ENCODE results near the gene IFIT2.
"Not testable (repeated sequence)": the region's sequence is repeated elsewhere in the genome, so short reads cannot be mapped to it uniquely, and the experiment has no call there.

Gene IFIT2

GRCh38 chr10:89280508-89280907 lies 21.3 kb upstream of the IFIT2 start:
- DNase-seq, result no peak

GRCh38 chr10:89281606-89282395 lies 20.0 kb upstream of the IFIT2 start:
- DNase-seq, result no peak

- DNase-seq, result no peak
These were observed 18.6 kb upstream of the IFIT2 start for GRCh38 chr10:89283025-89283935.

DNA sequence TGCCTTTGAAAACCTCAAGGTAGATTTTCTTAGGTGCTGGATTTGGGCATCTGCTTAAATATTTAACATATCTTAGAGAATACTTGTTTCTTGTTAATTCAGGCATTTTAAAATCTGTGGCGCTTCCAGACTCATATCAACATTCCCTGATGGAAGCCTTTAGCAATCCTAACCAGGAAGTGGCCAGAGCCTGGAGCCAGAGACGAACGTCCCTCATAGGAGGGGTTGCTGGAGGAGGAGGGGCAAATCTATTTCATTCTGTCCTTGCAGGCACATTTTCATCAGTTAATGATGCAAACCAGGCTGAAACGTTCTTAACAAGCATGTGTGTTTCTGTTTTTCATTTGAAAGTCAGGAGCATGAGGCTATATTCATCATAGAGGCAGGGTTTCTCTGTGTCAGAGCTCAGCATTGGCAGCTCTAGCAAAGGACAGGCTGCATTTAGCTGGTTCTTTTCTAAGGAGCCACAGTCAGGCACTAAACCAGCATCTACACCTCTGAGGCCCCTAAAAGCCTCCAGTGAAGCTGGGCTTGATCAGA lies 17.8 kb upstream of the IFIT2 start:
- no peak for DNase-seq

DNA sequence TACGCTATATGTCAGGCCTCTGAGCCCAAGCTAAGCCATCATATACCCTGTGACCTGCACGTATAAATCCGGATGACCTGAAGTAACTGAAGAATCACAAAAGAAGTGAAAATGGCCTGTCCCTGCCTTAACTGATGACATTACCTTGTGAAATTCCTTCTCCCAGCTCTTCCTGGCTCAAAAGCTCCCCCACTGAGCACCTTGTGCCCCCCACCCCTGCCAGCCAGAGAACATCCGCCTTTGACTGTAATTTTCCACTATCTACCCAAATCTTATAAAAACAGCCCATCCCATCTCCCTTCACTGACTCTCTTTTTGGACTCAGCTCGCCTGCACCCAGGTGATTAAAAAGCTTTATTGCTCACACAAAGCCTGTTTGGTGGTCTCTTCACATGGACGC lies 17.1 kb upstream of the IFIT2 start:
- not testable (repeated sequence) for DNase-seq

DNA sequence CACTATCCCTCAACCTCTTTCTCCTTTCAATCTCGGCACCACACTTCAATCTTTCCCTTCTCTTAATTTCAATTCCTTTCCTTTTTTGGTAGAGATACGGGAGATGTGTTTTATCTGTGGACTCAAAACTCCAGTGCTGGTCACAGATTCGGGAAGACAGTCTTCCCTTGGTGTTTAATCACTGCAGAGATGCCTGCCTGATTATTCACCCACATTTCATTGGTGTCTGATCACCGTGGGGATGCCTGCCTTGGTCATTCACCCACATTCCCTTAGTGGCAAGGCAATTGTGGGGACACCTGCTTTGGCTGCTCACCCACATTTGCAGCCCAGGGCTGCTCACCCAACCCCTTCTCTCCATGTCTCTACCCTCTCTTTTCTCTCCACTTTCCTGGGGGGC lies 16.5 kb upstream of the IFIT2 start:
- DNase-seq, result not testable (repeated sequence)

DNA sequence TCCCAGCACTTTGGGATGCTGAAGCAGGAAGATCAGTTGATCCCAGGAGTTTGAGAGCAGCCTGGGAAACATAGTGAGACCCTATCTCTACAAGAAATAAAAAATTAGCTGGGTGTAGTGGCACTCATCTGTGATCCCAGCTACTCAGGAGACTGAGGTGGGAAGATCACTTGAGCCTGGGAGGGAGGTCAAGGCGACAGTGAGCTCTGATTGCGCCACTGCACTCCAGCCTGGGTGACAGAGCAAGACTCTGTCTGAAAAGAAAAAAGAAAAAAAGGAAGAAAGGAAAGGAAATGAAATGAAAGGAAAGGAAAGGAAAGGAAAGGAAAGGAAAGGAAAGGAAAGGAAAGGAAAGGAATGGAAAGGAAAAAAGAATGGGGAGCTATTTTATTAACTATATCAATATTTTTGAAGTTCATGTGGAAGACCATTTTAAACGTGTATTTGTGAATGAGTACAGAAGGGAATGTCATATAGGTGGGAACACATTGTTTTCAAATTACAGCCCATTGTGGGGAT lies 7.1 kb upstream of the IFIT2 start:
- DNase-seq, result no peak

DNA sequence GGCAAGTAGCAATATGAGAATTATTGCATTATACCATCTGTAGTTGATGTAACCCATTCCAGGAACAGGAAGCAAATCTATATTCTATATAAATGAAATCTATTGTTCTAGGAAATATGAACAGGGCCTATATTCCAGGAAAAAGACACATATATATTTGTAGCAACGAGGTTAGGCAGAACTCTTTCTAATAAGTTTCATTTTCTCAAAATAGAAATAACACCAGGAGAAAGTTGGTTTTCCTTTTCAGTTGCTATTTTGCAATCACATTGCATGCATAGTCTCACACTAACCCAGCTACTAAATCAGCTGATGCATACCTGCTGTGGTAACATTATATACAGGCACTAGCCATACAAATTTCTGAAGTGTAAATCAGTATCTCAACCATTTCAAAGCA lies 6.2 kb upstream of the IFIT2 start:
- no peak for DNase-seq

GRCh38 chr10:89296220-89296648 lies 5.6 kb upstream of the IFIT2 start:
- DNase-seq, result no peak

DNA sequence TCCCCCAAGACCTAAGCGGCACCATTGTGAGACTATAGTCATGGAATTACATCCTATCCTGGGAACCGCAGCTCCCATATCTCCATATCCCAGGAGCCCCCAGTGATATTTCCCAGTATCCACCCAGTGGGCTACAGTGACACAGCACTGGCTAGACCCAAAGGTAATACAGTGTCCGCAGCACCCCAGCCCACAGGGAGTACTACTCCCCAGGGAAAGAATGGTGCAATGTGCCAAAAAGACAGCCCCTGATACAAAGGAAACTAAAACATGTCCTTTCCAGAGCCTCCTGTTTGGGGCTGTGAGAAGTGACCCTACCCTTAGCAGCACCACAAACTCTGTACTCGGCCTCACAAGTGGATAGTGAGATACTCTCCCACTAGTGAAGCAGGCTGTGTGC lies 4.5 kb upstream of the IFIT2 start:
- no peak for DNase-seq

- DNase-seq, result no peak
These were observed 4.1 kb upstream of the IFIT2 start for GRCh38 chr10:89297791-89298190.

- DNase-seq, result no peak
These were observed 2.8 kb upstream of the IFIT2 start for GRCh38 chr10:89299031-89299430.

GRCh38 chr10:89301232-89301631 lies 614 bp upstream of the IFIT2 start:
- no peak for DNase-seq

DNA sequence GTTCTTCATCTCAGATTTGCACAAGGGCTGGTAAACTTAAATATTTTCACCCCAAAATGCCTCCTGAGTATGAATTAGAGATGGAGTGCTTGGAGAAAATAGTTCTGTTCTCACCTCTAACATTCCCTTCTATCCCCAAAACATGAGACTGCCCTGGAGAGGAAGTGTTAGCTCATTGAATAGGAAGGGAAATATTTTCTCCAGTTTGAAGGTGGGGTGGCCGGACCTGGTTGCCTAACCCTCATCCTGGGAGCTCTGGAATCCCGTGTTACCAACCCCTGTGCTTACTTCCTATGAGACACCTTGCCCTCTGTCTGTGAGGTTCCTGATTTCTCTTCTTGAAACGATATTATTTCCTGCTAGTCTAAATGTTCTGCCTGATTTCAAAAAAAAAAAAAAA lies 779 bp downstream of the IFIT2 start:
- no peak for DNase-seq

- no peak for DNase-seq
These were observed 1.3 kb downstream of the IFIT2 start for GRCh38 chr10:89303161-89303560.

- DNase-seq, result no peak
These were observed 2.2 kb downstream of the IFIT2 start for GRCh38 chr10:89304026-89304425.

- DNase-seq, result no peak
These were observed 2.6 kb downstream of the IFIT2 start for GRCh38 chr10:89304446-89304845.

- DNase-seq, result no peak
These were observed 3.1 kb downstream of the IFIT2 start for GRCh38 chr10:89304925-89305324.

- no peak for DNase-seq
These were observed 4.1 kb downstream of the IFIT2 start for GRCh38 chr10:89305766-89306433.

GRCh38 chr10:89306434-89307268 lies 4.8 kb downstream of the IFIT2 start:
- no peak for DNase-seq

- no peak for DNase-seq
These were observed 5.4 kb downstream of the IFIT2 start for GRCh38 chr10:89307269-89307577.

DNA sequence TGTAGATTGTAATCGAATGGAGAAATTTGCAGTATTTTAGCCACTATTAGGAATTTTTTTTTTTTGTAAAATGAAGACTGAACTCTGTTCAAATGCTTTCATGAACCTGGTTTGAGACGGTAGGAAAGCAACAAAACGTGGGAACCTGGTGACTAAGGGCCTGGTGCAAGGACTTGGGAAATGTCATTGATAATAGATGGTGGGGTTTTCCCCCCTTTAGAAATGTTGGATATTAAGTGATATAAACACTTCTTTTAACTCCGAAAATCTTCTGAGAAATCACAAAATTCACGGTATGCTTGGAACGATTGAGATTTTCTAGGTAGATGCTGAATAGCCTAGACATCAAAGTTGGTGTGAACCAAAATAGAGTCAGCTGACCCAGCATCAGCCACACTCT lies 6.4 kb downstream of the IFIT2 start:
- DNase-seq, result no peak
